Nephron progenitor cell (in vitro differentiated cells): ENCODE data around the gene MALT1.

Experiments
- DNase-seq: peaks from one replicate; pipeline ENCODE4 v3.0.0; 2021
- H3K27ac Mint-ChIP-seq: 2 replicates; pipeline ENCODE4 v1.8.0; 2021; ENCODE audit warnings: mild to moderate bottlenecking, moderate library complexity, mixed read lengths
- H3K27me3 Mint-ChIP-seq: 2 replicates; pipeline ENCODE4 v1.8.0; 2021; ENCODE audit warnings: mild to moderate bottlenecking, low read depth, mixed read lengths; ENCODE audit not compliant: poor library complexity
- H3K36me3 Mint-ChIP-seq: 2 replicates; pipeline ENCODE4 v1.8.0; 2021; ENCODE audit warnings: low read depth, mixed read lengths
- H3K4me1 Mint-ChIP-seq: 2 replicates; pipeline ENCODE4 v1.8.0; 2021; ENCODE audit warnings: mixed read lengths
- H3K4me3 Mint-ChIP-seq: 2 replicates; pipeline ENCODE4 v1.8.0; 2021; ENCODE audit warnings: mild to moderate bottlenecking, moderate library complexity, mixed read lengths
- H3K9me3 Mint-ChIP-seq: 2 replicates; pipeline ENCODE4 v1.8.0; 2021; ENCODE audit warnings: mild to moderate bottlenecking, moderate library complexity, mixed read lengths
- CTCF ChIP-seq: fragments of 200-600 bp; sonication (generic); IDR thresholded peaks from 2 replicates; pipeline ENCODE4 v1.5.0; 2021; ENCODE audit warnings: antibody characterized with exemption

Gene MALT1

GRCh38 chr18:58657494-58657893 lies 13.8 kb upstream of the MALT1 start:
- Mint-ChIP-seq H3K4me1 (no peaks in the 10 kb centered on the region), H3K27ac (no peak overlapping the region), H3K4me3 (no peak overlapping the region), H3K27me3 (no peaks in the 10 kb centered on the region), H3K36me3 (peaks cover 6% of the 10 kb centered on the region), H3K9me3 (peaks cover 41% of the 10 kb centered on the region)
- no peak for TF ChIP-seq CTCF
- no peak for DNase-seq

- Mint-ChIP-seq H3K27me3 (no peaks in the 10 kb centered on the region), H3K4me3 (no peak overlapping the region), H3K36me3 (peaks cover 5% of the 10 kb centered on the region), H3K9me3 (peaks cover 22% of the 10 kb centered on the region), H3K4me1 (no peaks in the 10 kb centered on the region), H3K27ac (no peak overlapping the region)
- no peak for DNase-seq
- TF ChIP-seq CTCF: no peak
Measured at GRCh38 chr18:58659691-58660090, 11.6 kb upstream of the MALT1 start.

- H3K36me3 Mint-ChIP-seq: no peaks in the 10 kb centered on the region
- no peak overlapping the region for H3K27ac Mint-ChIP-seq
- H3K4me3 Mint-ChIP-seq: no peak overlapping the region
- TF ChIP-seq CTCF: no peak
- H3K4me1 Mint-ChIP-seq: no peaks in the 10 kb centered on the region
- H3K9me3 Mint-ChIP-seq: peaks cover 12% of the 10 kb centered on the region
- peaks cover 4% of the 10 kb centered on the region for H3K27me3 Mint-ChIP-seq
- DNase-seq: no peak
Measured at GRCh38 chr18:58660915-58661314, 10.3 kb upstream of the MALT1 start.

GRCh38 chr18:58661423-58661822 lies 9.8 kb upstream of the MALT1 start:
- Mint-ChIP-seq H3K36me3 (no peaks in the 10 kb centered on the region), H3K4me3 (no peak overlapping the region), H3K27me3 (peaks cover 4% of the 10 kb centered on the region), H3K27ac (no peak overlapping the region), H3K9me3 (peaks cover 7% of the 10 kb centered on the region), H3K4me1 (no peaks in the 10 kb centered on the region)
- TF ChIP-seq CTCF: no peak
- DNase-seq: no peak

GRCh38 chr18:58662118-58662517 lies 9.1 kb upstream of the MALT1 start:
- no peak for TF ChIP-seq CTCF
- Mint-ChIP-seq H3K9me3 (peaks cover 3% of the 10 kb centered on the region), H3K4me1 (no peaks in the 10 kb centered on the region), H3K27me3 (peaks cover 4% of the 10 kb centered on the region), H3K27ac (no peak overlapping the region), H3K4me3 (no peak overlapping the region), H3K36me3 (no peaks in the 10 kb centered on the region)
- no peak for DNase-seq

GRCh38 chr18:58666176-58666575 lies 5.1 kb upstream of the MALT1 start:
- Mint-ChIP-seq H3K27ac (no peak overlapping the region), H3K9me3 (no peaks in the 10 kb centered on the region), H3K4me1 (peaks cover 18% of the 10 kb centered on the region), H3K27me3 (peaks cover 13% of the 10 kb centered on the region), H3K36me3 (no peaks in the 10 kb centered on the region), H3K4me3 (no peak overlapping the region)
- TF ChIP-seq CTCF: no peak
- DNase-seq: no peak
